Measurements from ENCODE around the gene SHOC2.

GRCh38 chr10:110967645-110968044 is 48.2 kb downstream of the SHOC2 start:
- no peak for TF ChIP-seq POLR2A (IDR thresholded peaks at IDR 0.05)
- TF ChIP-seq CTCF (IDR thresholded peaks at IDR 0.05) = no peak
